ENCODE data around the gene KIAA0513.
"Not testable (repeated sequence)": the region's sequence is repeated elsewhere in the genome, so short reads cannot be mapped to it uniquely, and the experiment has no call there.

Gene KIAA0513

DNA sequence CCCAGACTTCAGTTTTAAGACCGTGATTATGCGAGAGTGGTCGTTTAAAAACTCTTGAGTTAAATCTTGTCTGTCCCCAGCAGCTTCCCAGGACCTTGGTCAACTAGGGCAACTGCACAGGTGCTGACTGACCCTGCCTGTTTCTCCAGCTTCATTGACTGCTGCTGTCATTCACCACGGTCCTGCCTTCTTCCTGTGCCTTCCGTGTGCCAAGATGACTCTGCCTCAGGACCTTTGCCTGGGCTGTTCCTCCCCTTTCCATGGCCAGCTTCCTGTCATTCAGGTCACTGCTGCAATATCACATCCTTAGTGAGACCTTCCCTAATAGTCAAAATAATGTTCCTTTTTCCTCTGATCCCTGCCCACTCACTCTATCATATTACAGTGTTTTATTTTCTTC, 3.9 kb downstream of the KIAA0513 start:
- DNase-seq, result no peak

DNA sequence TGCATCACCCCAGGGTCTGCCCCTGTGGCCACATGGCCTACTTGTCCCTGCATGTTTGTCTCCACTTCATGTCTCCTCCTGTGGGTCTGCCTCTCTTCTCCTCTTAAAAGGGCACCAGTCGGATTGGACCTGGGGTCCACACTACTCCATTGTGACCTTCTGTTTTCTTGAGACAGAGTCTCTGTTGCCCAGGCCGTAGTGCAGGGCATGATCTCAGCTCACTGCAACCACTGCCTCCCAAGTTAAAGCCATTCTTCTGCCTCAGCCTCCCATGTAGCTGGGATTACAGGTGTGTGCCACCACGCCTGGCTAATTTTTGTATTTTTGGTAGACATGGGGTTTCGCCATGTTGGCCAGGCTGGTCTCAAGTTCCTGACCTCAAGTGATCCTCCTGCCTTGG, 4.6 kb downstream of the KIAA0513 start:
- not testable (repeated sequence) for DNase-seq

DNA sequence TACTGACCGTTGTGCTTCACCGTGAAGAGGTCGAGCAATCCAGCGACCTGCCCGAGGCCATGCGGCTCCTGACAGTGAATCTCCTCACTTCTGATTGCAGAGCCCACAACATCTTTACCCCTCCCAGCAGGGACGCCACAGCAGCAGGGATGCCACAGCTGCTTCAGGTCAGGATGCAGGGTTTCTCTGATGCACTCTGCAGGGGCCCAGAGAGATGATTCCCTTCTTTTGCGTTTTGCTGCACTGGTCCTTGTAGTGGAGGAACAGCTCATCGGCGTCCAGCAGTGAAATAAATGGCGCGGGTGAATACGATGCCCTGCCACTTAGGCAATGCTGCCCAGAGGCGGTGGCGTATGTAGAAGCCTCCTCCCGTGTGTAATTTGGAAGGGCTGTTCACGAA, 5.6 kb downstream of the KIAA0513 start:
- DNase-seq, result no peak

DNA sequence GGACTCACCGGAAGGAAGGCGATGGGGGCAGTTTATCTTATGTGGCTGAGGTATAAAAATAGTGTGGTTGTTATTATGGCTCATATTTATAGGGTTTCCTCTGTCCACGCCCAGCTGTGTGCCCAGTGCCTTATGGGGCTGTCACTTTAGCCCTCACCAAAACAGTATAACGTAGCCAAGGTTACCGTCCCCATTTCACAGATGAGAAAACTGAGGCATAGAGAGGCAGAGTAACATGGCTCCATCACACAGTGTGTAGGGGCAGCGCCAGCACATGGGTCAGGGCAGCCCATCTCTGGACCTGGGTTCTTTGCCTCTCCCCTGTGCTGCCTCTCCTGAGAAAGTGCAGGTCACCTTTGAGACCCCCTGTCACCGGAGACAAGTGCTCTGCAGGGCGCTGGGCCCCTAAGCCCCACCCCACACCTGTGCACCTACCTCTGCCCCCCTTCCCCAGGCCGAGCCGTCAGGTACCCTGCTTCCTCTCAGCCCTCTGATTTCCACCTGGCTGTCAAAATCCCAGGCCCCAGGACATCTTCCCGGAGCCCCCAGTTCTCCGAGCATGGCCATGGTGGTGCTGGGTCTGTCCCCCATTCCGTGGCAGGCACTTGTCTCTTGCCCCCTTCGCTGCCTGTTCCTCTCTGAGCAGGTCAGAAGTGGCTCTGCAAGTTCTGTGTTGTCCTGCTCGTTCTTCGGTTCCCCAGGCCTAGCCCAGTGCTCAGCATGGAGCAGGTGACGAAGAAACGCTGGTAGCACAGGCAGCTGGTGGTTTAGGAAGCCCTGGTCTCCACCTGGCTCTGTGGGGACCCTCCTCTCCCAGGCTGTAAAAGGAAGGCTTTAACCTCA, 7.2 kb downstream of the KIAA0513 start:
- DNase-seq, result no peak

DNA sequence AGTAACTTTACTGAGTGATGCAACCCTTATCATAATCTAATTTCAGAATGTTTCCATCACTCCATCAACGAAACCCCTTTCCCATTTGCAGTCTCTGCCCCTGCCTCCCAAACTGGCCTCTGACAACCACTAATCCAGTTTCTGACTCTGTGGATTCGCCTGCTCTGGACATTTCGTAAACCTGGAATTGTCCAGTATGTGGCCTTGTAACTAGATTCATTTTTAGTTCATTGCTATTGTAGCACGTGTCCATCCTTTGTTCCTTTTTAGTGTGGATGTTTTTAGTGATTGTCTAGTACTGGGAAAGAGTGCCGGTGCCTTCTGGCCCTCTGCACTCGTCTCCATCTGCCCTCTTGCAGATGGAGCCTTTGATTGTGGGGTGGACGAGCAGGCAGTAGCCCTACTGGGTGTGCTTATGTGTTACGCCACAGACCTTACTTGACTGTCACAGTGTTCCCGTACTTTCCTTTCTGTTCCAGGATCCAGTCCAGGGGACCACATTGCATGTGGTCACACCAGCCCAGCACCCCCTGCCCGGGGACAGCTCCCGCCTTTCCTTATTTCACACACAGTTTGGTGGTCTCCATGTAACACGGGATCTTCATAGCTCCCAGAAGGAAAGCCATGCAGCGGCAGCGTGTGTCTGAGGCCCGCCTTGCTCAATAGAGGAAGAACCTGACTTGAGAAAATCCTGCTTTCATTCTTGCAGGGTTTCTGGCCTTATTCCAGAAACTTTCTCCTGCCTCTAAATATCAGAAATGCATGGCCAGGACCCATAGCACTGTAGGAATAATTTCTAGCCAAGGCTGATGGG, 8.8 kb downstream of the KIAA0513 start:
- DNase-seq, result no peak

DNA sequence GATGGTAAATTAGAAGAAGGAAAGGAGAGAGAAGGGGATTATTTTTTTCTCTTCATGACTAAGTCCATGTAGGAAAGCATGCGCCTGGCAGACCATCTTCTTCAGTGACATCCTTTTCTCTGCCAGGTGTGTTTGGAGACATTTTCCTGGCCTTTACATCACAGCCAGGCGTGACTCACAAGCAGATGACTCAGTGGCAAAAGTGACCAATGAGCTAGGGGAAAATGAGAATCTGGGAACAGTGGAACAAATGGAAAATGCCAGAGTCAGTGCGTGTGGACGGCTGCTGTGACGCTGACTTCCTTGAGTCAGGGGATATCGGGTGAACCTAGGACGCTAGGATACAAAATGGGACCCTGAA, 9.4 kb downstream of the KIAA0513 start:
- DNase-seq, result no peak

DNA sequence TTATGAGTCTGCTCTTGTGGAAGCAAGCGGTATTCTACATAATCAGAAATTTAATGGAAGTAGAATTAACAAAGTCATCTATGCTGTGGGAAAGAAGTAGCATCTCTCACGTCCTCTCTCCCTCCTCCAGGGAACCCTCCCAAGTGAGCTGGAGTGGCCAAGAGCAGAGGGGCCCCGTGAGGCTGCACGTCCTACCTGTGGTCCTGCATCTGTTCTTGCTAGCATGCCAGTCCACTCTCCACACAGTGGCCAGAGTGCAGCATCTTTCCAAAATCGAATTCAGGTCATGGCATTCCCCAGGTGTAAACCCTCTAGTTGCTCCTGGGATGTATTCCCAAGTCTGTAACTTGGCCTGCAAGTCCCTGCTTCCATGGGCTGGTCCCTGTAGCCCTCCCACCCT, 10.1 kb downstream of the KIAA0513 start:
- DNase-seq, result no peak

DNA sequence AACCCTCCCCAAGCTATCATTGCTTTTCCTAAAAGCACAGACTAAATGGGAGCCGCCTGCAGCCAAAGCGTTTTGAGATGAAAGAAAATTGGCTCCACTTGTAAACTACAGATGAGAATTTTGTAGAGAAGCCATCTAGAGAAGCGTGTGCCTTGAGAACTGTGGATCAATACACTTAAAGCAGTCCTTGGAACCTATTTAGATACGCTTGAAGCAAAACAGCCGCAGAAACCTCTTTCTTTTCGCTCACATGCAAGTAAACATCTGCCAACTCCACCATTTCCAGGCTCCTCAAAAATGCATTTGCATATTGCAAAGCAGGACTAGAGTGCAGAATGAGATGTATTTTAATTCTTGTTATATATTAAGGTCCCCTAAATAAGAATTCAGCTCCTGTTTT, 13.1 kb downstream of the KIAA0513 start:
- DNase-seq, result no peak

DNA sequence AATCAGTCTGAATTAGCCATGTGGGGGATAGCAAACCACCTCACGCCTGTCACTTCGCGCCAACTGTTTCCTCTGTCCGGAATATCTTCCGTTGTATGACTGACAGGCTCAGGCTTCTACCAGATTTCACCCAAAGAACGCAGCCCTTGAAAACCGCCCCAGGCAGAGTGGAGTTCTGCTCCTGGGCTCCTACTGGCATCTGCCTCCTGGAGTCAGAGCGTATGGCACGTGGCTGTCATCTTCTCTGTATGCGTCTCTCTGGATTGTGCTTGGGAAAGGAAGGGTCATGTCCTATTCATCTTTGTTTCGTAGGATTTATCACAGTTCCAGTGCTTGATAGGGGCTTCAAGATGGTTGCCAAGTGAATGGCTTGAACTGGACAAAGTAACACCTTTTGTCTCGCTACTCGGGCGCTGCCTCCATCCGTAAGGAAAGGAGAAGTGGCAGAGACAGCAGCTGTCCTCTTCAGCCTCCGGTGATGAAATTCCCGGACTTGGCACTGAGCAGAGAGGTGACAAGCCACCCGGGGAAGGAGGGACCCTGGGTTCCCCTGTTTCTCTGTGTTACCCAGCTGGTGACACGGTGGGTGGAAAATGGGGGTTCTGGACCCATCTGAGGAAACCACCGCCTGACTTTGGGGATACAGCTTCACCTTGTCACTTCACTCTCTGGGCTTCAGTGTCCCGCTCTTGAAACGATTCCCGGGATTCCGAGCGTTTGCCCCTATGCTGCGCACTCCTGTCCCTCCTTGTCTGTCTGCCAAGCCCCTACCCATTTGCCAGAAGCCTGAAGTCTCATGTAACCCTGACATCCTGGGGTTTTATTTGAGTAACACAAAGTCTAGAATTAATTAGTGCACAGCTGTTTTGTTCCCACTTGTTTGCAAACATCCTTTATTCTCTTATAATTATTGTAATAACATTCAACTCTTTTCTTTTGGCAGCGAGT, 13.9 kb downstream of the KIAA0513 start:
- no peak for DNase-seq

DNA sequence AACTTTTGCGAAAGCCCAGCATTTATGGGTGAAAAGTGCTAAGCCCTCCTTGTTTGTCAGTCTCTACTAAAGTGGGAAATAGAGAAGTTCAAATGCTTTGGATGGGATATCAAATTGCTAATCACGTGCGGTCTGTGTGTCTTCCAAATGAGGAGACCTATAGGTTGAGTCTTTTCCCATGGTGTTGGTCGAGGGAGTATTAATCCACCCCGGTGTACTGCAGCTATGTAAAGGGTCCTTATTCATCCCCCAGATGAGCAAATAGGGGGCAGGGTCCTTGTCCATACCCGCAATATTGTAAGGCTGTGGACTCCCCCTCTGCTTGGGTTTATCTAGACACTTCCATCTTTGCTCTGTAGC, 14.6 kb downstream of the KIAA0513 start:
- no peak for DNase-seq

DNA sequence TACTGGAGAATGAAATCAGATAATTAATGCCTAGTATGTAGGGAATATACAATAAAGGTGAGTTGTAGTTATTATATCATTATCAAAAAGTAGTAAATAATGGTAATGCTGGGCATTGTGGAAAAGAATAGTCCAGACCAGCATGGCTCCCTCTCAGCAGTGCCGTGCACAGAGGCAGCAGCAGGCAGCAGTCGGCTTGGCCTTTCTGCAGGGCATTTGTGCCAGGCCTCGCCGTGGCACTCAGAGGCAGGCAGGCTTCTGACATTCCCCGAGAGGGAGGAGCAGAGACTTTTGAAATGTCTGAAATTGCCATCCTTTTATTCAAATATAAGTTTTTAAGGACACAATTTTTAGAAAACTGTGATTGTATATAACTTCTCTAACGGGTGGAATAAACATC, 15.0 kb downstream of the KIAA0513 start:
- DNase-seq, result no peak

DNA sequence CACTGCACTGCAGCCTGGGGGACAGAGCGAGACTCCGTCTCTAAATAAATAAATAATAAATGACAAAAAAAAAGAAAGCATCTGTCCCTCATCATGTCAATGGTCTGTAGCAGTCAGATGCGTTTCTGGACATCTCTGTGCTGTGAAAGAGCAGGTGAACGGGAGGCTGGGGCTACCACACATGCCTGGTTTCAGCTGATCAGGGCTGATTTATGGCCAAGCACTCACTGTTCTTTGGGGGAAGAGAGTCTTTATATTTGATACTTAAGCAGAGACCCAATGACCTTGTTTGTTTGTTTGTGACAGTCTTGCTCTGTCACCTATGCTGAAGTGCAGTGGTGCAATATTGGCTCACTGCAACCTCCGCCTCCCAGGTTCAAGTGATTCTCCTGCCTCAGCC, 17.5 kb downstream of the KIAA0513 start:
- DNase-seq, result no peak

DNA sequence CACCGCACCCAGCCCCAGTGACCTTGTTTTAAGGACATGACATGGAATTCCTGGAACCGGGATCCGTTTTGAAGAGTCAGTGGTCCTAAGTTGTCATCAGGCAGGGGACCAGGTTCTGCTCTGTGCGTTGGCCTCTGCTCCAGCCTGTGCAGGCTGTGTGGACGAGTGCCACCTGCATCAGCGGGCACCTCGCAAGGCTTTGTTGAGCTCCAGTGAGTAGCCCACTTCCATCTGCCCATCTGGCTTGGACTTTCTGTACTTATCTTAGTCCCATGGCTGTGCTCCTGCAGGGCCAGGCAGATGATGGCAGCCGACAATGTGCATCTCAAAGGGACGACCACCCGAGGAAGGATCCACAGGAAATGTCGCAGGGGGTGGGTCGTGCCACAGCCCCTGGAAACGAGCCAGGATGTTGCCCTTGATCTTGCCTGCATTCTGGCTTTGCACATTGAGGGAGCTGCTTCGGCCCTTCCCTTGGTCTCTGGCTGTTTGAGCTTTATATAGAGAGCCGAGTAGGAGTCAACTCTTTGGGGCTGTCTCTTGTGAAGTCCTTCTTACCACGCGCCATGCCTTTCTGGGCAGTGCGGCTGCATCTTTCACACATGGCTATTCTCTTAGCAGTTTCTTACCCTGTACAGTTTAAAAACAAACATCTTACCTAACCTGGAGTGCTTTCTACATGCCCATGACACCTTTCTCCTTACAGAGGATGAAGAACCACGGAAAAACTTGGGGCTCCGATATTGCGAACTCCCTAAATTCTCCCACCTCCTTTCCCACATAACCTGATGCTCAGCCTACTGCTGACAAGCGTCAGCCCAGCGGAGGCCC, 18.3 kb downstream of the KIAA0513 start:
- DNase-seq, result no peak

DNA sequence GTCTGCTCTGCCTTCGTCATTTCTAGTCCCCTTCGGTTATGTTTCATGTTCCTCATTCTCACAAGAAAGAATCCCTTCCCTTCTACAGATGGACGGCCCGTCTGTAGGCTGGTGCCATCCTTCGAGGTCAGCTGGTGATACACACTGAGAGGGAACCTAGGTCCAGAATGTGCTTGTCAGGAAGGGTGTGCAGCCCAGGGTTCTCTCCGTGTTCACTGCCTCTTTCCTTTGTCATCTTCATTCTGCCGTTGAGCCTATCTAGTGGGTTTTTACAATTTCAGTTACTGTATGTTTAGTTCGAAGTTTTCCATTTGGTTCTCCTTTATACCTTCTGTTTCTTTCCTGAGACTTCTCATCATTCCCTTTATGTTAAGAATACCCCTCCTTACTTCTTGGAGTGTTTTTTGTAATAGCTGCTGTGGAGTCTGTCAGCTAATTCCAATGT, 18.9 kb downstream of the KIAA0513 start:
- DNase-seq, result no peak

DNA sequence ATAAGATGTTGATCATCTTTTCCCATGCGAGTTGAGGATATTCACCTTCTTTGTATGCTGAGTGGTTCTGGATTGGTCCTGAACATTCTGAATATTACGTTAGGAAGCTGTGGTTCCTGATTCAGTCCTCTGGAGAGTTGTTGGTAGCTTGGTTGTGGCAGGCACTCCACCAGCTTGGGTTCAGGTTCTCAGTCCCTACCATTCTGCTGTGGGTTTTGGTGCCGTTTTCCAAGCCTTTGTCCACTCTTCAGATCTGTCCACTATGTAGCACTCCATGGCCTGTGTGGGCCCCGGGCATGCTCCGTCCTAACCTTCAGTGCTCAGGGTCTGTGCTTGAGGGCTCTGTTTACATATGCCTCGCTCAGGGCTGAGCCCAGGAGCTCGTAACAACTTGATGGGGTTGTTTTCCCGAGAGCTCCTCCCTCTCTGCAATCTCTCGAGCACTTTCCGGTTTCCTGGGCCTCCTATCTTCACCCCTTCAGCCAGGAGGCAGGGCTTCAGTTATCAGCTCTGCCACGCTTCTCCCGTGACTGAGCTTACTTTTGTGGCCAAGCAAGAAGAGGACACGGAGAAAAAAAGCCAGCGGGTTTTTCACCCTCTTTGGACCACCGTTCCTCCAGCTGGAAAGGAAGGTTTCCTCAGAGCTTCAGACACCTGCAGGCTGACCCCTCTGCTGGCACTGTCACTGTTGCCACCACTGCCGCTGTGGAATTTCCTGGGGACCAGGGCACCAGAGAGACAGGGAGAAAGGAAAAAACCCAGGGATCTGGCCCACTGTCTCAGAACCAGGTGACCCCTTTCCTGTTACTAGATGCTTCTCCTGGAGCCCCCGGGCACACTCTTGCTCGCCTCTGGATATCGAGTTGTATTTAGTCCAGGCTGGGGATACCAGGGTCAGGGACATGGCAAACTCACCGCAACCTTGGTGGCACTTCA, 19.6 kb downstream of the KIAA0513 start:
- DNase-seq, result no peak

DNA sequence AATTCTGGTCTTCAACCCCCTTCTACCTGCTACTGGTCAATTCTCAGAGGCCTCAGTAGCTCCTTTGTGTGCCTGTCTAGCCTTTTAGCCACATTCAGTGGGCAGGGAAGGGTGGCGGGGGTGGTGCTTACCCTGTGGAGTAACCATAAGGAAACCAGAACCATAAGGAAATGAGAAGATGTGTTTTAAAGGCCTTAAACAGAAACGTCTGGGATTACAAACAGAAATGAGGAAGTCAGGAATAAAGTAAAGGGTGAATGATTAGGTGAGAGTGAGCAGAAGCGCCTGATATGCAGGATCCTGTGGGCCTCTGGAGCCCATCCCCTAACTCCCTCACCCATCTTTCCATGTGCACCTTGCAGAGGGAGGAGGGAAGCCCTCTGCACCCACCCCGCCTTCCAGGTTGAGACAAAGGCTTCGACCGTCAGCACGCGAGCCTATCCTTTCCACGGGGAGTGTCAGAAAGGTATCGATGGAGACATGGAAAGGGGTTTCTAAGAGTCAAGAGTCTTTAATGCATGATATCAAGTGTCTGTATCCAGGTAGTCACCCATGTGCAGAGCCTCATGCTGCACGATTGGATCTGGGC, 20.4 kb downstream of the KIAA0513 start:
- no peak for DNase-seq

DNA sequence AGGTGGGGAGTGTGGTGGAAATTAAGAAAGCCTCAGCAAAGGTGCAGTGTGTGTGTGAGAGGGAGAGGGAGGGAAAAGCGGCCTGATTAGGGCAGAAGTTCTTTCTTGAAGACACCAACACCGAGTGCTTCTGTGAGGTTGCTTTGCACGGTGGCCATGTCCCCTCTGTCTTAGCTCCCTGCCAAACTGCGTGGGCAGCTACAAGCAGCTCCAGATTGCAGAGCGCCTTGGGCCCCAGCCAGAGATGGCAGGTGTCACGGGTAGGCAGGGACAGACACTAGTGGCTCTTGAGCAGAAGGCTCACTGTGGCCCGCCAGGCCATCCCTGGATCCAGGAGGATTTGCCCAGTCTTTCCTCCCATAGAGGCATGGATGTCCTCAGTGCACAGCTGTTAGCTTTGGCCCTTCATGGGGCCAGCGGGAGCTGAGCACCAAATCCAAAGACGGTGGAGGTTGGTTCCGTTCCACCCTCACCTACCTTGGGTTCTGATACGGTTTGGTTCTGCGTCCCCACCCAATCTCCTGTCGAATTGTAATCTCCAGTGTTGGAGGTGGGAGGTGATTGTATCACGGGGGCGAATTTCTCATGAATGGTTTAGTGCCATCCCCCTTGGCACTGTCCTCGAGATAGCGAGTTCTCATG, 21.4 kb downstream of the KIAA0513 start:
- DNase-seq, result no peak

DNA sequence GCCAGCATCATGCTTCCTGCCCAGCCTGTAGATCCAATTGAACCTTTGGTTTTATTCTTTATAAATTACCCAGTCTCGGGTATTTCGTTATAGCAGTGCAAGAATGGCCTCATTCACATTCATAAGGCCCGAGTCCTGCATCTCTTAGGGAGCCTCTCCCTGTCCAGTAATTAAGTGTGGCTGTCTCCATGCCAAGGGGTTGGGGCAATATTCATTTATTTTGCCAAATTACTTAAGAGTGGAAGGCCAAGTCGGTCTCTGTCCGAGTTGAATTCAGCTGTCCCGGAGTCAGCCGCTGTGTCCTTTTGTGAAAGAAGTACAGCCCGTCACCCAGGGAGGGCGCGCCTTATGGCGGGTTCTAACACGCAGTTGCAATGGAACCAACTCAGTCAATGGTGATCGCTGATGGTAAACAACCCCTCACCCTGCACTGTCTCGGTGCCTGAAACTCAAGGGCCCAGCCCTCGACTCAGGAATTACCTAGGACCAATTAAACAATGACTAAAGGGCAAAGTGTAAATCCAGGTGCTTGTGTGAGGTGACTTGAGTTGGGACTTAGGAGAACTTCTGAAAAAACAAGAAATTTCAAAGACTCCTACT, 22.2 kb downstream of the KIAA0513 start:
- DNase-seq, result no peak

DNA sequence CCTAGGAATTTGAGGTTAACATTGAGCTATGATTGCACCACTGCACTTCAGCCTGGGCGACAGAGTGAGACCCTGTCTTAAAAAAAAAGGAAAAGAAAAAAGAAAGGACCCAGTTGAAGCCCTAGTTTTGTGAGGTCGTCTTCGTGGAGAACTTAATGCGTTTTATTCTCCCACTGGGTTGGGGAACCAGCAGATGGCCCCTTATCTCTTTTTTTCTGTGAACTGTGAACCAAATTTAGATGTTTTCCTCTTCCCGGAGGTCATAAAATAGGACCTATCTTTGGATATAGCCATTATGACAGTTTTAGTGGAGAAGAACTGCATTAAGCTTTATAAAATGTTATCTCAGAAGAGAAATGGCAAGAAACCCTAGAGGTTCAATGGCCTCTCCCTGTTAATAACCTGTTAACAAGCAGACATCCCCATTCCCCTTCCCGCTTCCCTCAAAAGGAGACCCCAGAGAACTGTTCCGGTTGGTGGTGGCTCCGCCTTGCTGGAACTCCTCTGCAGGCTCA, 23.5 kb downstream of the KIAA0513 start:
- no peak for DNase-seq

DNA sequence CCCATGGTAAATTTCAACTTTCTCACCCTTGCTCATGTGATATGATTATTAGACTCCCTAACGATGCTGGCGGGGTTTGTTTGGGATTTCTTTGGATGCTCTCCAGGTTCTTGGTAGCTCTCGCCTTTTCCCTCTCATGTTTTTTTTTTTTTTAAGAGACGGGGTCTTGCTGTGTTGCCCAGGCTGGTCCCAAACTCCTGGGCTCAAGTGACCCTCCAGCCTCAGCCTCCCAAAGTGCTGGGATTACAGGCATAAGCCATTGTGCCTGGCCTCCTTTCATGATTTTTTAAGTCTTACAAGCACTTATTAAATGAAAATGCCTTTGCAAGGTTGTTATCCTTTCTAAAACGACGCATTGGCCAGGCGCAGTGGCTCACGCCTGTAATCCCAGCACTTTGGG, 24.1 kb downstream of the KIAA0513 start:
- DNase-seq, result no peak
